A549 treated with AZD9567 at 1 μM for 4 hours (cell line): Measurements from ENCODE around the gene OR5A1. TPM values are rescaled to one million over a fixed set of nuclear protein-coding genes. Genes with fewer than 3 reads are reported as not detected.

Experiments
- total RNA-seq: library from RNA; stranded (reverse); fragments of 200-300 nt; extraction: Qiagen RNA extraction; gene quantifications from 5 replicates; pipeline ENCODE4 v1.2.3, GENCODE V29; 2022; ENCODE audit not compliant: insufficient read depth

OR5A1 gene
- not detected in 5 replicates for total RNA-seq

DNA sequence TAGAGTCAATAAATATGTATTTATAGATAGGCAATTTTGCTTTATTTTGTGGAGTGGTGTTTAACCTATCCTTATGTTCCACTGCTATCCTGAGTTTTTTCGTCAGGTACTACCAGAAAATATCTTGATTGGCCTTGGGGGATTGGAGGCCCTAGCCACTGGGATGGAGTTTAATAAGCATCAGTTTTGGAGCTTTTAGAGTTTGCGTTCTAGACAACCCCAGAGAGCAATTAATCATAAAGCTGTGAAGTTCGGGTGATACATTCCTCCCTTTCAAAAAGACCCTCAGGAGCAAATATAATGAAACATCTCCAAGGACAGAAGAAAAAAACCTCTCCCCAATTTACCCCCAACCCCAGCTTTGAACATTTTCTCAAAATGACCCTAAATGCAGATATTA is at the start of gene OR5A1:
TSS of gene OR5A1 (plus strand) at position 301 of the 400 bp plus-strand sequence. CDS start 6,700 bp downstream, outside the sequence.

DNA sequence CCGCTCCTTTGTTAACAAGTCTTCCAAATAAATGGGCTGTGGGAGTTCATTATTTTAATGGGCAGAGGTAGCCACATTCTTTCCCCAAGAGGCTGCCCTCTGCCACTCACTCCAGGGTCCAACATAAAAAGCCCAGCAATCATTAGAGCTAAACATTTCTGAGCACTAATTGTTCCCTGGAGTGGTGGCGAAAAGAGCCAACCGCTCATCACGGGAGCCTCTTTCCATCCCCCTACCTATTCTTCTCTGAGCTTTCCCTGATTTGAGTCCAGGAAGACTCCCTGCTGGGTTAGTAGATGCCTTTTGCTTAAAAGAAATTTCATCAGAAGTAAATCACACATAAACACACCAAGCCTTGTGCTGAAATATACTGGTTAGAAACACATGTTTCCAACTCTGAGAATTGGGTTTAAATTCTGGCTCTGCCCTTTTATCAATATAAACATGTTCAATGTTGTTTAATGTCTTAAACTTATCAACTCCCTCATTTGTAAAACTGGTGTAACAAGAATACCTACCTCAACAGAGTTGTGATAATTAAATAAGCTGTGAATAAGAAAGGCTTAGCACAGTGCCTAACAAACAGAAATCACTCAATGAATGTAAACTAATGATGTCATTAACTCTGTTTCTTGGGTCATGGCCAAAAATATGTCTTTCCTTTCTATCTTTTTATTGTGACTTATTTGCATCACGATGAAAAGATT is 9.8 kb upstream of the OR5A1 start, which contains the start of gene OR5A2:
TSS of gene OR5A2 (minus strand) at position 53 of the 707 bp plus-strand sequence. CDS start 3,460 bp downstream, outside the sequence.

DNA sequence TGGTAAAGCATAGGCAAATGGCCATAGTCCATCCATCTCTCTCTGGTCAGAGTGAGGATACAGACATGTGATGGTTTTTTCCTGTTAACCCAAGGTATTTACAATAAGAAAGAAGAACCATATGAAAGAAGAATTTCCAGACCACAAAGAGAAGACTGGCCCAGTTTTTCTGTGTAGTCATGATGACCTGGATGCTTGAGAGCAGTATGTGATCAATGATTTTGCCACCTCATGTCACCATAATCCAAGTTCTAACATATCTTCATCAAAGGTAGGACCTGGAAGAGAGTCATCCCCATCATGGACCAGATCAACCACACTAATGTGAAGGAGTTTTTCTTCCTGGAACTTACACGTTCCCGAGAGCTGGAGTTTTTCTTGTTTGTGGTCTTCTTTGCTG is 20.4 kb downstream of the OR5A1 start, which contains the start of gene OR4D6:
TSS of gene OR4D6 (plus strand) at position 301 of the 400 bp plus-strand sequence. CDS start at position 301, 0 bp downstream.

DNA sequence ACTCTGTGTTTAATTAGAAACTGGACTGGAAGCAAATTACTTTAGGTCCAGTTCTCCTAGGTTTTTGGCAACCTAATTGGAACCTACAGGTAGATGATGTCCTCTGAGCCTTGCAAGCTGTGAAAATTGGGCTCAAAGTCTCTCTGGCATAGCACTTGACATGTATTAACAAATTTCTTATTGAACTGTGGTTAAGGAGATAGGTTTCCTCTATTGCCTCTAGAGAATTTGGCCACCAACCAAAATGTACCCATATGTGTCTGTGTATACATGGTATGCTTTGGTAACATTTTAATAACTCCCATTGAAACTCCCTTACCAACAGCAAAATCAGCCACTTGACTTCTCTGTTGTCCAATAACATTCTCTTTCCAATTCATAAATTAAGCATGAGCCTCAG is 36.7 kb downstream of the OR5A1 start, which contains the start of gene OR4D10:
TSS of gene OR4D10 (plus strand) at position 301 of the 400 bp plus-strand sequence. CDS start 4,115 bp downstream, outside the sequence.

Other genes starting within 250 kb of the OR5A1 start
- not detected in 5 replicates for gene MPEG1, start 223.5 kb upstream of the OR5A1 start, total RNA-seq
- gene OR5AN1, start 77.6 kb upstream of the OR5A1 start, total RNA-seq = not detected in 5 replicates
- gene OR5A2, start 10.1 kb upstream of the OR5A1 start, total RNA-seq = not detected in 5 replicates
- gene OR4D6, start 20.5 kb downstream of the OR5A1 start, total RNA-seq = not detected in 5 replicates
- not detected in 5 replicates for gene OR4D10, start 36.8 kb downstream of the OR5A1 start, total RNA-seq
- not detected in 5 replicates for gene OR4D11, start 67.1 kb downstream of the OR5A1 start, total RNA-seq
- not detected in 5 replicates for gene OR4D9, start 75.1 kb downstream of the OR5A1 start, total RNA-seq
- 28.6 to 30.7 TPM (median 29.6 TPM) in 5 replicates for gene OSBP, start 179.3 kb downstream of the OR5A1 start, total RNA-seq
- 41.1 to 51.4 TPM (median 45.7 TPM) in 5 replicates for gene PATL1, start 232.6 kb downstream of the OR5A1 start, total RNA-seq